GM19372 (cell line): ENCODE data around the gene VRTN.
A peak's percentile ranks its signal among the peaks of the same experiment; 100 is the strongest.

Source experiments
- ATAC-seq: cut with Tn5 transposase; IDR thresholded peaks from one replicate; pipeline ENCODE4 v1.9.1; 2021; ENCODE audit warnings: mild to moderate bottlenecking, low read depth, moderate library complexity; ENCODE audit not compliant: unreplicated experiment

VRTN gene

GRCh38 chr14:74391479-74391878 lies 43.2 kb downstream of the VRTN start:
- no peak for ATAC-seq

- no peak for ATAC-seq
These were observed 44.6 kb downstream of the VRTN start for GRCh38 chr14:74392616-74393570.

GRCh38 chr14:74394549-74394948 lies 46.3 kb downstream of the VRTN start:
- ATAC-seq = no peak

GRCh38 chr14:74395094-74395493 lies 46.8 kb downstream of the VRTN start:
- no peak for ATAC-seq

GRCh38 chr14:74400031-74400685 lies 51.9 kb downstream of the VRTN start:
- ATAC-seq = no peak

- ATAC-seq = peak; percentile 4
These were observed 52.7 kb downstream of the VRTN start for GRCh38 chr14:74400919-74401503.

GRCh38 chr14:74401504-74402241 lies 53.4 kb downstream of the VRTN start:
- peak; percentile 73 for ATAC-seq

- ATAC-seq = no peak
These were observed 54.4 kb downstream of the VRTN start for GRCh38 chr14:74402401-74403251.

GRCh38 chr14:74403619-74404417 lies 55.5 kb downstream of the VRTN start:
- ATAC-seq = no peak

GRCh38 chr14:74404435-74404834 lies 56.2 kb downstream of the VRTN start:
- ATAC-seq = no peak

GRCh38 chr14:74405663-74406062 lies 57.4 kb downstream of the VRTN start:
- ATAC-seq = no peak

- no peak for ATAC-seq
These were observed 58.9 kb downstream of the VRTN start for GRCh38 chr14:74407021-74407800.

- no peak for ATAC-seq
These were observed 59.5 kb downstream of the VRTN start for GRCh38 chr14:74407801-74408154.

GRCh38 chr14:74408870-74409269 lies 60.6 kb downstream of the VRTN start:
- ATAC-seq = no peak

- ATAC-seq = no peak
These were observed 61.2 kb downstream of the VRTN start for GRCh38 chr14:74409441-74409840.
